GM13976 (cell line): ENCODE results near the gene CLNK.

Source experiments
- DNase-seq: peaks from one replicate; pipeline ENCODE4 v3.0.0; 2012; ENCODE audit warnings: low spot score
- CTCF ChIP-seq: IDR thresholded peaks from 2 replicates; pipeline ENCODE4 v1.5.1; 2012; ENCODE audit warnings: borderline replicate concordance, mild to moderate bottlenecking; ENCODE audit not compliant: insufficient read depth; ENCODE audit errors: extremely low read depth, missing control alignments, control extremely low read depth
- in situ Hi-C: fragments of 300-500 bp; cut with MboI; formaldehyde crosslinking; loops from one replicate; pipeline ENCODE4 v1.12.0; 2022; ENCODE audit warnings: low sequenced_read_pairs, mixed read lengths, inconsistent platforms; ENCODE audit not compliant: unreplicated experiment

CLNK gene

GRCh38 chr4:10703766-10704429 lies 19.3 kb upstream of the CLNK start:
- TF ChIP-seq CTCF = no peak
- in situ Hi-C loops = no loop called here
- DNase-seq = no peak

GRCh38 chr4:10703156-10703555 lies 18.6 kb upstream of the CLNK start:
- DNase-seq = no peak
- in situ Hi-C loops = no loop called here
- TF ChIP-seq CTCF = no peak

GRCh38 chr4:10701702-10702460 lies 17.3 kb upstream of the CLNK start:
- DNase-seq = no peak
- in situ Hi-C loops = no loop called here
- no peak for TF ChIP-seq CTCF

- no peak for DNase-seq
- in situ Hi-C loops = no loop called here
- no peak for TF ChIP-seq CTCF
Measured at GRCh38 chr4:10701161-10701560, 16.6 kb upstream of the CLNK start.

GRCh38 chr4:10698172-10698571 lies 13.6 kb upstream of the CLNK start:
- in situ Hi-C loops = no loop called here
- no peak for TF ChIP-seq CTCF
- no peak for DNase-seq

- no peak for DNase-seq
- in situ Hi-C loops = no loop called here
Measured at GRCh38 chr4:10697086-10697485, 12.5 kb upstream of the CLNK start.

More at GRCh38 chr4:10697086-10697485, 12.5 kb upstream of the CLNK start:
- no peak for TF ChIP-seq CTCF
